Middle frontal gyrus (tissue), 1 donor: Measurements from ENCODE around the gene SETD4.
A peak's percentile ranks its signal among the peaks of the same experiment; 100 is the strongest.
"Not testable (repeated sequence)": the region's sequence is repeated elsewhere in the genome, so short reads cannot be mapped to it uniquely, and the experiment has no call there.

ENCODE experiments used
- DNase-seq: peaks from one replicate; pipeline ENCODE4 v3.0.0-alpha.2; 2015; ENCODE audit warnings: low spot score; ENCODE audit errors: extremely low spot score

Gene SETD4

GRCh38 chr21:36060159-36060921 lies at the start of gene SETD4:
Gene SETD4, minus strand, starts transcription at chr21:36060526. Its CDS starts 1,638 bp downstream, at chr21:36058888.
- peak; percentile 90 for DNase-seq

GRCh38 chr21:36109868-36110267 lies 49.5 kb upstream of the SETD4 start:
- DNase-seq = no peak

GRCh38 chr21:36105327-36105842 lies 45.1 kb upstream of the SETD4 start:
- no peak for DNase-seq

- peak; percentile 33 for DNase-seq
These were observed 44.3 kb upstream of the SETD4 start for GRCh38 chr21:36104317-36105300.

- DNase-seq = no peak
These were observed 43.1 kb upstream of the SETD4 start for GRCh38 chr21:36103434-36103833.

- no peak for DNase-seq
These were observed 40.8 kb upstream of the SETD4 start for GRCh38 chr21:36100971-36101641.

GRCh38 chr21:36099695-36100211 lies 39.4 kb upstream of the SETD4 start:
- not testable (repeated sequence) for DNase-seq

GRCh38 chr21:36099000-36099399 lies 38.7 kb upstream of the SETD4 start:
- no peak for DNase-seq

- no peak for DNase-seq
These were observed 37.8 kb upstream of the SETD4 start for GRCh38 chr21:36098182-36098532.

GRCh38 chr21:36097427-36098181 lies 37.3 kb upstream of the SETD4 start:
- no peak for DNase-seq

GRCh38 chr21:36096398-36097290 lies 36.3 kb upstream of the SETD4 start:
- no peak for DNase-seq

- no peak for DNase-seq
These were observed 33.2 kb upstream of the SETD4 start for GRCh38 chr21:36093512-36093911.

- no peak for DNase-seq
These were observed 32.4 kb upstream of the SETD4 start for GRCh38 chr21:36092681-36093080.

- DNase-seq = no peak
These were observed 29.6 kb upstream of the SETD4 start for GRCh38 chr21:36089946-36090345.

GRCh38 chr21:36087362-36088138 lies 27.2 kb upstream of the SETD4 start:
- peak; percentile 73 for DNase-seq

GRCh38 chr21:36082237-36082664 lies 21.9 kb upstream of the SETD4 start:
- DNase-seq = no peak

GRCh38 chr21:36080386-36080785 lies 20.1 kb upstream of the SETD4 start:
- no peak for DNase-seq

GRCh38 chr21:36079671-36080070 lies 19.3 kb upstream of the SETD4 start:
- no peak for DNase-seq
